ENCODE measurements around the gene POLQ.
"Not testable (repeated sequence)": the region's sequence is repeated elsewhere in the genome, so short reads cannot be mapped to it uniquely, and the experiment has no call there.

The POLQ gene

GRCh38 chr3:121418182-121418581 lies 127.6 kb downstream of the POLQ start:
- no peak for FAIRE-seq

- no peak for FAIRE-seq
Observed at GRCh38 chr3:121414924-121415323, 130.9 kb downstream of the POLQ start.

- FAIRE-seq: no peak
Observed at GRCh38 chr3:121411523-121411922, 134.3 kb downstream of the POLQ start.

GRCh38 chr3:121405631-121406030 lies 140.2 kb downstream of the POLQ start:
- FAIRE-seq: no peak

- no peak for FAIRE-seq
Observed at GRCh38 chr3:121399820-121400219, 146.0 kb downstream of the POLQ start.

- FAIRE-seq: not testable (repeated sequence)
Observed at GRCh38 chr3:121398051-121398450, 147.7 kb downstream of the POLQ start.

GRCh38 chr3:121395967-121396366 lies 149.8 kb downstream of the POLQ start:
- FAIRE-seq: not testable (repeated sequence)

- not testable (repeated sequence) for FAIRE-seq
Observed at GRCh38 chr3:121388308-121388707, 157.5 kb downstream of the POLQ start.

Data from A204.1 (cell line).